H1 (cell line): Measurements from ENCODE around the gene GNG7. TPM values are rescaled to one million over a fixed set of nuclear protein-coding genes. Genes with fewer than 3 reads are reported as not detected.

Experiments used
- CTBP2 ChIP-seq: IDR thresholded peaks from 2 replicates; pipeline ENCODE4 v1.7.0; 2011; ENCODE audit warnings: borderline replicate concordance, mild to moderate bottlenecking, moderate library complexity, mixed read lengths, low read length; ENCODE audit not compliant: insufficient read depth, insufficient read length
- FOSL1 ChIP-seq: IDR thresholded peaks from 2 replicates; pipeline ENCODE4 v1.6.1; 2011; ENCODE audit warnings: mild to moderate bottlenecking, low read depth, low read length, moderate library complexity; ENCODE audit not compliant: insufficient read depth
- POLR2A ChIP-seq, 2 experiments: IDR thresholded peaks; 1 replicate in 1 of 2; 2 replicates in 1 of 2; pipeline ENCODE4 v1.6.1; 2011; ENCODE audit warnings: low read depth in 2 of 2, low read length in 2 of 2, mild to moderate bottlenecking in 2 of 2; ENCODE audit errors: control extremely low read depth in 1 of 2
- SUZ12 ChIP-seq: fragments of 200-600 bp; sonication (generic); IDR thresholded peaks from 2 replicates; pipeline ENCODE4 v1.6.1; 2012; ENCODE audit warnings: mild to moderate bottlenecking, inconsistent platforms, low read length, moderate library complexity, mixed read lengths
- polyA plus RNA-seq, 7 experiments: library from polyadenylated mRNA; depleted of rRNA in 3 of 7; stranded (reverse) in 5 of 7; unstranded in 2 of 7; fragments of >200 nt in 5 of 7; fragments of 200-250 nt in 2 of 7; gene quantifications; 1 replicate in 5 of 7; 2 replicates in 1 of 7; 4 replicates in 1 of 7; pipeline versions ENCODE4 v1.2.1 to v1.2.3, GENCODE V29; 2011 to 2013; ENCODE audit warnings: missing spikeins in 2 of 7, mixed read lengths in 2 of 7
- total RNA-seq: library from RNA; stranded (reverse); fragmentation: NEBNext Ultra II Directional; extraction: Animal tissue kit (Norgen Biotek cat#: 25700); gene quantifications from 2 replicates; pipeline ENCODE4 v1.2.1, GENCODE V29; 2021

Gene GNG7
- total and polyA plus RNA-seq, 2 of the 8 experiments (the other 6 are each of a cell fraction or from before 2014, with no cell fraction given): 2.8 to 7.8 TPM

DNA sequence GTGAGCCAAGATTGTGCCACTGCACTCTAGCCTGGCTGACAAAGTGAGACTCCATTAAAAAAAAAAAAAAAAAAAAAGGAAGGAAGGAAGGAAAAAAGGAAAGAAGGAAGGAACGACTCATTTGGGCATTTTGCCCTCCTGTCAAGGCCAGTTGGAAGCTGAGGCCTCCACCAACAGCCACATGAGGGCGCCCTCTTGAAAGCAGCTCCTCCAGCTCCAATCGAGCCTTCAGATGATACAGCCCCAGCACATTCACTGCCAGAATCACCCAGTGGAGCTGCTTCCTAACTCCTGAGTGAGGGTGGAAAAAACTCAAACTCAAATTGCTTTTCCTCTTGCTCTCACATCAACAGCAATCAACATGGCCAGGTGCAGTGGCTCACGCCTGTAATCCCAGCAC is 40.9 kb downstream of the GNG7 start (continued):
- TF ChIP-seq FOSL1: no peak
- TF ChIP-seq POLR2A (IDR thresholded peaks at IDR 0.05; ENCODE audit: control extremely low read depth in 1 of 2, low read depth in 2 of 2, low read length in 2 of 2): no peak
- no peak for TF ChIP-seq CTBP2
- no peak for TF ChIP-seq SUZ12
